SU-DHL-6 (cell line): ENCODE data around the gene DDX17.

Source experiments
- EZH2phosphoT487 ChIP-seq: fragments of 200-600 bp; sonication (generic), shearing (Covaris generic); conservative IDR thresholded peaks from 2 replicates; pipeline ENCODE4 v1.6.1; 2018; ENCODE audit warnings: mild to moderate bottlenecking, antibody characterized with exemption, low read length, moderate library complexity, mixed read lengths
- TF ChIP-seq, protein P1 (sequence below): fragments of 200-600 bp; sonication (generic); IDR thresholded peaks from one replicate; pipeline ENCODE4 v1.5.1; 2017; ENCODE audit warnings: antibody characterized with exemption, mild to moderate bottlenecking, low read length, moderate library complexity; ENCODE audit not compliant: insufficient read depth, poor library complexity, severe bottlenecking

DNA sequence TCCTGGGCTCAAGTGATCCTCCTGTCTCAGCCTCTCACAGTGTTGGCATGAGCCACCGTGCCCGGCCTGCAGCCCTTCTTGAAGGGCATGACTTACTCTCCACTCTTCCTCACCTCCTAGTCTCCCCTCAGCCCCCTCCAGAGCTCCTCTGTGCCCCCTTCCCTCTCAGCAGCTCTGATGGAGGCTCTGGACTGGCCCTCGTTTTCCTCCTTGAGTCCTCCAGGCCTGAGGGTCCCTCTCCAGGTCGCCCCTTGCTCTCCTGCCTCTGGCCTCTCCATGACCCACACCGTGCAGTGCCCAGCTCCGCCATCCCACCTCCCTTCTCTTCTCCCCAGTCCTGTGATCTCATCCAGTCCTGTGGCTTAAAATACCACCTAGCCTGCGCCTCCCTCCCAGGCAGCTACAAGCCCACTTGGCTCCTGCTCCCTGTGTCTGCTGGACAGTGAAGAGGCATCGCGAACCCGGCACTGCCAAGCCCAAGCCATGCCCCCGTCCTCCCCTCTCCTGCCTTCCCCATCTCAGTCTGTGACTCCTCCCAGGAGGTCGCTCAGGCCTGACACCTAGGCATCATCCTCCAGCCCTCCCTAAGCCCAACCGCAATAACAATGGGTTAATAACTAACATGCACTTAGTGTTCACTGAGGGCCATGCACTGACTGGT lies 63.0 kb downstream of the DDX17 start:
- TF ChIP-seq, protein P1, sequence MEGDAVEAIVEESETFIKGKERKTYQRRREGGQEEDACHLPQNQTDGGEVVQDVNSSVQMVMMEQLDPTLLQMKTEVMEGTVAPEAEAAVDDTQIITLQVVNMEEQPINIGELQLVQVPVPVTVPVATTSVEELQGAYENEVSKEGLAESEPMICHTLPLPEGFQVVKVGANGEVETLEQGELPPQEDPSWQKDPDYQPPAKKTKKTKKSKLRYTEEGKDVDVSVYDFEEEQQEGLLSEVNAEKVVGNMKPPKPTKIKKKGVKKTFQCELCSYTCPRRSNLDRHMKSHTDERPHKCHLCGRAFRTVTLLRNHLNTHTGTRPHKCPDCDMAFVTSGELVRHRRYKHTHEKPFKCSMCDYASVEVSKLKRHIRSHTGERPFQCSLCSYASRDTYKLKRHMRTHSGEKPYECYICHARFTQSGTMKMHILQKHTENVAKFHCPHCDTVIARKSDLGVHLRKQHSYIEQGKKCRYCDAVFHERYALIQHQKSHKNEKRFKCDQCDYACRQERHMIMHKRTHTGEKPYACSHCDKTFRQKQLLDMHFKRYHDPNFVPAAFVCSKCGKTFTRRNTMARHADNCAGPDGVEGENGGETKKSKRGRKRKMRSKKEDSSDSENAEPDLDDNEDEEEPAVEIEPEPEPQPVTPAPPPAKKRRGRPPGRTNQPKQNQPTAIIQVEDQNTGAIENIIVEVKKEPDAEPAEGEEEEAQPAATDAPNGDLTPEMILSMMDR = no peak
- TF ChIP-seq EZH2phosphoT487 = no peak
